ENCODE data around the gene MEIS3.

GRCh38 chr19:47416643-47416985 is 2.7 kb downstream of the MEIS3 start:
- TF ChIP-seq POLR2A (IDR thresholded peaks at IDR 0.05; ENCODE audit: low read depth, low read length), result no peak
- no peak for TF ChIP-seq TAF1 (IDR thresholded peaks at IDR 0.05; ENCODE audit: low read depth, low read length)
- TF ChIP-seq POU2F2 (IDR thresholded peaks at IDR 0.05; ENCODE audit: low read depth, low read length), result no peak
